ENCODE data around the gene WEE2.

- TF ChIP-seq CTCF (IDR thresholded peaks at IDR 0.05), result no peak
- TF ChIP-seq POLR2AphosphoS5 (IDR thresholded peaks at IDR 0.05), result no peak
Observed at GRCh38 chr7:141712603-141713255, 4.6 kb downstream of the WEE2 start.

Measured in suprapubic skin (tissue), 3 donors.